GM18511 (cell line): Measurements from ENCODE around the gene TK2.
"Not testable (repeated sequence)": the region's sequence is repeated elsewhere in the genome, so short reads cannot be mapped to it uniquely, and the experiment has no call there.

ENCODE experiments used
- ATAC-seq: cut with Tn5 transposase; IDR thresholded peaks from one replicate; pipeline ENCODE4 v1.9.1; 2021; ENCODE audit warnings: mild to moderate bottlenecking, moderate library complexity; ENCODE audit not compliant: unreplicated experiment

The TK2 gene

DNA sequence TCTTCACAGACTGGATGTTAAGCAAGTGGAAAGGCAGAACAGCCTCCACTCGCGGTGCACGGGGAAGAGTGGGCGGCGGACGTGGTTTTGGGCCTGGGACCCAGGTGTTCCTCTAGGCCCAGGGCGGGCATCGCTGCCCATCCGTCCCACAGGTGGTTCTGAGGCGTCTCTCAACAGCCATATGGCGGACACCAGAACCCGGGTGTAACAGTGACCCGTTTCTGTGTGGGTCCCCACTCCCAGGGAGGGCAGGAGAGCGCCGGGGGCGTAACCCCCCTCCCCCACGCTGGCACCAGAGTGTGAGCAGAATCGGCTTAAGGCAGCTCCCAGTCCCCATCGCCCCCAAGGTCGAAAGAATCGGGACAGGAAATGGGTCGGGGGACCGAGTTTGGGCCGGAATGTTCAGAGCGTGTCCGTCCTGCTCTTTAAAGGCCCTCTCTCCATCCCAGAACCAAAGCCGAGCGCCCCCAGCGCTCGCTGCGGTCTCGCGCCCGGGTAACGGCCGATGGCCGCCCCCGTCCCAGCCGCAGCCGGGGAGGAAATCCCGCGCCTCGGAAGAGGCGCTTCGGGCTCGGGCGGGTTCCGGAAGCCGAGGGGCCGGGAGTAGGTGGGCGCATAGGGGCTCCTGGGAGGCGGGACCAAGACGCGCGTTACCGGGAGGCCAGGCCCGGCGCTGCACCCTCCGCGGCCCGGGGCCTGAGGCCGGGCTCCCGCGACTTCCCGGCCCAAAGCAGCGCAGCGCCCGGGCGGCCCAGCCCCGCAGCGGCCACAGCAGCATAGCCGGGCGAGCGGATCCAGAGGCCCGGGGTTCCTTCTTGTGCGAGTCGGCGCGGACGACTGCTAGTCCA is at the start of gene TK2:
TK2 (minus strand) TSS at position 839 of the 848 bp plus-strand sequence; CDS start at position 778, 61 bp downstream.
- ATAC-seq = no peak

GRCh38 chr16:66598111-66598510 is 48.2 kb upstream of the TK2 start:
- no peak for ATAC-seq

DNA sequence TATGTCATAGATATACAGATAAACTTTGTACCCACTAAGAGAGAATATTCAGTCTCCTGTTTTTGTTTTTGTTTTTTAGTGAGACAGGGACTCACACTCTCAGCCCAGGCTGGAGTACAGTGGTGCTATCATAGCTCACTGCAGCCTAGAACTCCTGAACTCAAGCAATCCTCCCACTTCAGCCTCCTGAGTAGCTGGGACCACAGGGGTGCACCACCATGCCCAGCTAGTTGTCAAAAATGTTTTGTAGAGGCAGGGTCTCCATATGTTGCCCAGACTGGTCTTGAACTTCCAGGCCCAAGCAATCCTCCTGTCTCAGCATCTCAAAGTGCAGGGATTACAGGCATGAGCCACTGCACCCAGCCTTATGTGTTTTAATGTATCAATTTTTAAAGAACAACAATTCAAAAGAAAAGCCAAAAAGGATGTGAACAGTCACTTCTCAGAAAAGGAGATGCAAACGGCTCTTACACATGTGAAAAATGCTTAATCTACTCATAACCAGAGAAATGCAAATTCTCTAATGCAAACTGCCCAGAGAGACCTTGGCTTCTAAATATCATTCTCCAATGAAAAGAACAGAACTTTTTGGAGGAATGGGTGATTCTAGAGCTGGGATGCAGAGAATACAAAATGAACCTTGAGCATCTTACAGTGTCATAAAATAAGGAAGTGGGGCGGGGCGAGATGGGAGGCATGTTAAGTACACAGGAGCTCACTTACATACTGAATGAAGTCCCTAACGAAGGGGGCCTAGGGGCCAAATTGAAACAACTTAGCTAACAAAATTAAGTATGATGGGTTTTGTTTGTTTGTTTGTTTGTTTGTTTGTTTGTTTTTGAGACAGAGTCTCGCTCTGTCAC is 47.3 kb upstream of the TK2 start:
- ATAC-seq = no peak

GRCh38 chr16:66596559-66596958 is 46.6 kb upstream of the TK2 start:
- ATAC-seq = not testable (repeated sequence)

GRCh38 chr16:66594739-66595138 is 44.8 kb upstream of the TK2 start:
- no peak for ATAC-seq

GRCh38 chr16:66592814-66593213 is 42.9 kb upstream of the TK2 start:
- ATAC-seq = no peak

GRCh38 chr16:66592241-66592640 is 42.3 kb upstream of the TK2 start:
- no peak for ATAC-seq

GRCh38 chr16:66591018-66591417 is 41.1 kb upstream of the TK2 start:
- no peak for ATAC-seq

DNA sequence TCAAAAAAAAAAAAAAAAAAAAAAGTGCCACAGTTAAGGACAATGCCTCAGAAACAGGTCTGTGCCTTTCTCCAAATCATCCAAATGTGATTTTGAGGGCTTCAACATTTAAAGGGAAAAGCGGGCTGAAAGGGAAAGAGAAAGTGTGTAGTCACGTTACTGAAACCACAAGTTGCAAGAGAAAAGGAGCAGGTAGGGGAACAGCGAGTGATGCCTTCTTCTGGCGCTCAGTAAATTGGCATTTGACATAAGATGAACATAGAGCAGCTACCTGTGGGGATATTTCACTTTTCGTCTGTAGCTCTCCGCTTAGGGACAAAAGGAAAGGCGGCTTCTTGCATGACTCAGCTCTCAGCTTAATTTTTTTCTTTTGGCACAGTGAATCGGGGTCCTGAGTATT is 40.4 kb upstream of the TK2 start:
- no peak for ATAC-seq

DNA sequence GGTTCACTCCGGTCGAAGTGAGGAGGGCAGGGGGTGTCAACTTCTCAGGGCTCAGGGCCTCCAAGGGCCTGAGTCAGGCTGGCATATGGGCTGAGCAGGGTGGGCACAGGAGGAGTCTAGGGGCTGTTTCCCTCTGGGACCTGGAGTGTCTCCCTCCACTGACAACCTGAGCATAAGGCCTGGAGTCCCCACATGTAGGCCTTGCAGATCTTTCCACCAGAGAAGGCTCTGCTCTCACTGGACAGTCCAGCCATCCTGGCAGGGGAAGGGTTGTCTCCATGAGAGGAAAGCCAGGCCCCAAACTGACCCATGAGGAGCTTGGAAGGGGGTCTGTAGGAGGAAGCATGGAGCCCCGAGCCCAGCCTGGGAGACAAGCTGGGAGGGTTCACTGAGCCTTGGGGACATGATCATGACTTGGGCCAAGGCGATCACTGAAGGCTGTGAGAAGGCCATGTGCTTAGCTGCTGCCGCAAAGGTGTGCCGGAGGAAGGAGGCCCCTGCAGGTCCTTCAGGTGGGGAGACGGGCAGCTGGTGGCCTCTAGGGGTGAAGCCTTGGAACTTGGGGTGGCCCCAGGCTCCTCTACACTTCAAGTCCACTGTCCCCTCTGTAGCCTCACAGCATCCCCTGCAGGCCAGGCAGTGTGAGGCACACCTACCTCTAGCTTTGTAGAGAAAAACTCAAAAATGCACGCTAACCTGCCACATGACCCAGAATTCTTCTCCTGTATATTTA is 39.2 kb upstream of the TK2 start:
- peak; percentile 74 for ATAC-seq

GRCh38 chr16:66587881-66588600 is 38.1 kb upstream of the TK2 start:
- no peak for ATAC-seq

DNA sequence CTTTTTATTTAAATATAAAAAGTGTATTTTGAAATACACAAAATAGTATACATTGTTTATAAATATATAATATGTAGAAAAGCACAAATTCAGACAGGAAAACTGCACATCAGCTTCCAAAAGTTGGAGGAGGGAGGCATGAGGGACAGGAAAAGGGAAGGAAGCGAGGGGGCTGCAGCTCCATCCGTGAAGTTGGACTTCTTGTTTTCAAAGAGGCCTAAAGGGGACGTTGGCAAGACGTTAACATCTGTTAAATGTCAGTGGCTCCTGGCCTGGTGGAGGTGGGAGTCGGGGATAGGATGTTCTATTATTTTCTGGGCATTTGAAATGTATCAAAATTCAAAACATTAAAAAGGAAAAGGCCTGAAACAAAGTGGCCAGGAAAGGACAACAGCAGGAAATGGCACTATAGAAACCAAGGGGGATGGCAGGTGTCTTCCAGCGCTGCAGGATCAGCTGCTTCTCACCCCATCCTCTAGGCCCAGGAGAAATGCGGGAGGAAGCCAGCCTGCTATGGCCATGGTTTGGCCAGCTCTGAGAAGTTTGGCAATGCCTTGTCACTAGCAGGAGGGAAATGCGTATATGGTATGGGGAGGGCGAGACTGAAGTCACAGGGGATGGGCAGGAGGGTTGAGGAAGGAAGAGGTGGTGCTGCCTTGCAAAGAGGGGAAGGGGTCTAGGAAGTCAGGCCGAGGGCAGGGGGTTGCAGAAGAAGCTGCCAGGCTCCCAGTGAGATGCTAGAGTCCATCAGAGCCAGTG is 35.7 kb upstream of the TK2 start:
- no peak for ATAC-seq

DNA sequence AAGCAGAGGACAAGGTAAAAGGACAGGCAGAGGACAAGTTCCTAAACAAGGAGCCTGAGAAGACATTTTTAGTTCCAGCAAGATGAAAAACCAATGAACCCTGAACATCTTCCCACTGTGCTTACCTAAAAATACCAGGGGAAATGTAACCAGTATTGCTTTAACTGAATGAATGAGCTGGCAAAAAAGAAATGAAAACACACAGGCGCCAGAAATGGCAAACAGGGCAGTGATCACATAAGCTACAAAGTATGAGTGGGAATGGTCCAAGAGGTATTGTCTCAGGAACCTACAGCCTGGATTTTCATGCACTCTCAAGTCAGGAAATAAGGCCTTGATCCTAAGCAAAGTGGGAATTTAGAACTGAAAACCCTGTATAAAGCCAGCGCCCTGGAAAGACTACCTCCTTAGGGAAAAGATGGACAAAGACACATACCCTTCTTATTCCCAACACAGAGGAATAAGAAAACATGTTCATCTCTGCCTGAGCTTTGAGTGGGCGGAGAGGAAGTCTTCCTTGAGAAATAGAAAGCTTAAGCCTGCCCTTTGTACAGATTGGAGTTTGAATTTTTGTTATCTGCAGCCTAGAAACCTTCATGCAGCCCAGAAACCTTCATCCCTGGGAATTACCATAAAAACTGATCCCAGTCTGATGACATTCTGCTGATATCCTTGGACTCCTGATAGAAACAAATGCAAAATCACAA is 31.5 kb upstream of the TK2 start:
- no peak for ATAC-seq

DNA sequence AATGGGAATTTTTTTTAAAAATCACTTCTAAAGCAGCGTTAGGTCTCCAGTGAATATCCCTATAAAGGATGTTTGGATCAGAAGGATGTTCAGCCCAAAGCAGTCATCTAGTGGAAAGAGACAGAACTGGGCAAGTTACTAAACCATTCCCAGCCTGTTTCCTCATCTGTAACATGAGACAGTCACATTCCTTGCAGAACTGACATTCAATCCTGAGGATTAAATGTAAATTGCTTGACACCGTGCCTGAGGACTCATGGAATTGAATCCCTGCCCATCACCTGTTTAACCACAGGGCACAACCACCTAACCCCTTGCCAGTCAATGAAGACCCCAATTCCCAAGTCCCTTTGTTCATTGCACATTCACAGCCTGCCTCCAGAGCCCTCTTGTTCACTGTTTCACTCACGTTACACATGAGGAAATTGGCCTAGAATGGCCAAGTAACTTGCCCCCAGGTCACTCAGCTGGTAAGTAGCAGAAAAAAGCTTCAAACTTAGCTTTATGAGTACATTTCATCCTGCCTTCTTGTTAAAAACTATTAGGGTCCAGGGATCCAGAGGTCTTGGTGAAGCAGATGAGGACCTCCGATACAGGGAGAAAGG is 30.8 kb upstream of the TK2 start:
- ATAC-seq = no peak

DNA sequence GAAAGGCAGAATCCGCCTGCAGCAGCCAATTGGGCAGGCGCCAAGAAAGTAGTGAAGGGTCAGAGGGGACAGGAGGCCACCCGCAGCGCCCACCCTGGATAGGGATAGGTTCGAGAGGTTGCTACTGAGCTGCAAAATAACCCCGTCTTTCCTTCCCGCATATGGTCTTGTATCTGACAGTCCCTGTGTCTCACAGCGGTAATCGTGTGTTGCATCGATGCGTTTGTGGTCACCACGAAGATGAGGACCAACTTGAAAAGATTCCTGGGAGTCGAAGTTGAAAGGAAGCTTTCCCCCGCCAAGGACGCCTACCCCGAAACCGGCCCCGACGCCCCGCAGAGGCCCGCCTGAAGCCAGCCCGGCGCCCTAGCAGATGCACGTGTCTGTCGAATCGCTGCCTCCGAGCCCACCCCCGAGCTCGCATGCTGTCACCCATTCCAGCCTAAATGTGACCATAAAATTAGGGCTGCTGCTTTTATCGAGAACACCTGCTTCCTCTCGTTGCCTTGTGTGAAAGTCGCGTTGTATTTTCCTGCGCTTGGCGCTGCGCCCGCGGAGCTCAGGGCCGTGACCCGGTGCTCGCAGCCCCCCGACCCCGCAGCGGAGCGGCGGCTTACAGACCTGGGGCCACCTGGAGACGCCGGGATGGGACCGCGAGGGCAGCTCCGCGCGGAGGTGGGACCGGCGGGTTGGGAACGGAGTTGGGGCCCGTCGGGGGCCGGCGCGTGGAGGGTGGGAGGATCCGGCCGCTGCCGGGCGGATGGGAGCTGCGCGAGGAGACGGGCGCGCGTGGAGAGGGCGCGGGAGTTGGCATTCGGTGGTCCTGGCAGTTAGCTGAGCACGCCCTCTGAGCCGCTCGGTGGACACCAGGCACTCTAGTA is 29.0 kb upstream of the TK2 start, which contains the start of gene CMTM2:
CMTM2 (plus strand) TSS at position 813 of the 881 bp plus-strand sequence. CDS start 145 bp downstream, outside the sequence.
- no peak for ATAC-seq

- ATAC-seq = no peak
These were observed 26.4 kb upstream of the TK2 start for GRCh38 chr16:66576296-66576695.

DNA sequence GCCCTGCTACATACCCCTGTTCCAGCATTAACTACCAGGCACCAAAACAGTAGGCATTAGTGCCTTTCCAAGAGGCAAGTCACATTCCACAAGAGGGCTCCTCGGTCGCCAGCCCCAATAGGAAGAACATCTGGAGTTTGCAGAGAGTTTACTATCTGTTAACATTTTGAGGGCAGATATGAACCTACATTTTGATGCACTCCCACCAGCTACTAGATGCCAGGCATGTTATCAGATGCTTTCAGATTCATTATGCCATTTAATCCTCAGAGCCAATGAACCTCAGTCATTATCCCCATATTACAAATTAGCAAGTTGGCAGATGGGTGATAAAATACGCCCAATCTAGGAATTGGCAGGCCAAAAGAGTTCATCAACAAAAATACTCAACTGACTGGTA is 25.1 kb upstream of the TK2 start:
- ATAC-seq = no peak

DNA sequence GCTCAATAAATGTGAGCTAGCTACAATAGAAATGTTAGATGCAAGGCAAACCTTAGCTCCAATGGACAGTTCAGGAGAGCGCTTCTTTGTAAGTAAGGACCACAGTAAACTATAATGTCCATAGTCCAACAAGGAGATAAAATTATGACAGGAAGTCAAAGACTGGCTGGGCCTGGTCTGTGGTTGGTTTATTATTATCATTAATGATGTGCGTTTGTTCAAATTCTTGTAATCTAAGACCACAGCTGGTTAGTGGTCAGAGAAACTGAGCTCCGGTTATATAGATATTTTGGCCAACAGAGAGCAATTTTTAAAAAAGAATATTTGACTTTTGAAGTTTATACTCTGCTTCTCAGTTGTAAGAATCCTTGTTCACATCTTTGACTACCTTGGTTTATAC is 24.6 kb upstream of the TK2 start:
- ATAC-seq = no peak
